CD4-positive, alpha-beta T cell treated with Interleukin-1 beta for 1 hour (primary cell): ENCODE data around the gene RPS6KA4.
A peak's percentile ranks its signal among the peaks of the same experiment; 100 is the strongest.
"Not testable (repeated sequence)": the region's sequence is repeated elsewhere in the genome, so short reads cannot be mapped to it uniquely, and the experiment has no call there.

ENCODE experiments used
- DNase-seq, 2 donors: peaks; one replicate each; pipeline ENCODE4 v3.0.0-alpha.2; 2020 to 2022

The RPS6KA4 gene

DNA sequence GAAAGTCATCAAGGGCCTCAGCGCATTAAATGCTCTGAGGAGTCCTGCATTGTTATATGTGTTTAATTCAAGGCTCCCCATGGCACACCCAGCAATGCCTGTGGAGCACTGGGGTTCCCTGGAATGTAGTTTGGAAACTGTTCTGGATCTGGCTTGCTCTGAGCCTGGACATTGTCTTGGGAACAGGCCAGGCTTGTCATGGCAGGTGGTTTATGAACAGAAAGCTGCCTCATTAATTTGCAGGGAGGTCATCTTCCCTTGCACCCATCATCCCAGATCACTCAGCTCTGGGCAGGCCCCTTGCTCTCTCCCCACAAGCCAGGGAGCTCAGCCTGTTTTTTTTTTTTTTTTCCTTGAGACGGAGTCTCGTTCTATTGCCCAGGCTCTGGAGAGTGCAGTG, 32.9 kb downstream of the RPS6KA4 start:
- no peak for DNase-seq

DNA sequence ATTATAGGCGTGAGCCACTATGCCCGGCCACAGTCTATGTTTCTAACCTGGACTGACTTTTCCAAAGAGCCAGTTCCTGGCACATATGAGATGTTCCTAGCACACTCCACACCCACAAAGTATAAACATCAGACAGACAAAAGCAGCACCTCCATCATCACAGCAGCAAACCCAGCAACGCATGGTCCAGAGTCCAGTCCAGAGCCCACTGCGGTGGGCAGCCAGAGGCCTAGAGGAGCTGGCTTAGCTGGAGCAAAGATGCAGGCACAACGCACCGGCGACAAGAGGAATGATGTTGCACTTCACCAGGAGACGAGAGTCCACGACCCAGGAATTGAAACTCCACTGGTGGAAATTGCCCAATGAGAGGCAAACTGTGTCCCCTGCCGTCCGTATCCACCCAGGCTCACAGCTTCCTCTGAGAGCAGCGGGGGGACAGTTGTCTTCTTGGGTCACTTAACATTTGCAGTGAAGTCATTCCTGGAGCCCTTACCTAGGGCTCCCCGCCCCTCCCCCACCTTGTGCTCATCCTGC, 36.6 kb downstream of the RPS6KA4 start:
- DNase-seq: peak in 1 of 2 donors; percentile 27

DNA sequence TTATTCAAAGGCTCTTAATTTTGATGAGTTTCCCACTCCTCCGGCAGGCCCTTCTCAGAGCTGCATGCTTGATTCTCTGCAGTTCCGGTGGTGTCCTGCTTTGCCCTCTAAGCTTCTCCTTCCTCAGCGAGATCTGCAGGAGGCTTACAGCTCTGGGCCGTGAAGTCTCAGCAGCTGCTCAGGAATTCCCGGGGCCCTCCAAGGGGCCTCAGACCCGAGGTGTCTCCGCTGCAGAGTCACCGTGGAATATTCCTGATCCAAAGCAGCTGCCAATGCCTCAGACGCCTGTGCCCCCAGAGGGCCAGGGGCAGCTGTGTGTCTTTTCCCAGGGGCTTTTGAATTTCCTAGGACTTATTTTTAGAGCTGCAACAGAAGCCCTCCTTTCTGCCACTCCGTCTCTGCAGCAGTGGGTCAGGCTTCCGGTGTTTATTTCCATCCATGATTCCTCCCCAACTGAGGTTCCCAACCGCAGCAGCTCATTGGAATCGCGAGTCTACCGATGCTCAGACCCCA, 37.2 kb downstream of the RPS6KA4 start:
- no peak for DNase-seq

DNA sequence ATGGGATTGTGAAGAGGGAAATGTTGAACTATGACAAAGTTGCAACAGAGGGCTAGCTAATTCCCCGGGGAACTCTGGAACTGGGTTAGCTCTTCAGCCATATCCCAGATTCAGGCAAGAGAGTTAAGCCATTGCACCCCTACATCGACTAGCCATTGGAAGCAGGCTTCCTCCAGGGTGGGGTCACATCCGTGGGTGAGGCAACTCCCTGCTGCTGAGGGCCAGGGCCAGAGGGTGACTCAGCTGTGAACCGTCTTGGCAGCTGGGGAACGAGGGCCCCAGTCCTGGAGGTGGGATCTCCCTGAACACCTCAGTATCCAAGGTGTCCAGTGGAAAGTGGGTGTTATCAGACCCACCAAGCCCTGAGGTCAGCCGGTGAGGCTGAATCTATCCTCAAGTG, 41.1 kb downstream of the RPS6KA4 start:
- DNase-seq: peak in 1 of 2 donors; percentile 51

DNA sequence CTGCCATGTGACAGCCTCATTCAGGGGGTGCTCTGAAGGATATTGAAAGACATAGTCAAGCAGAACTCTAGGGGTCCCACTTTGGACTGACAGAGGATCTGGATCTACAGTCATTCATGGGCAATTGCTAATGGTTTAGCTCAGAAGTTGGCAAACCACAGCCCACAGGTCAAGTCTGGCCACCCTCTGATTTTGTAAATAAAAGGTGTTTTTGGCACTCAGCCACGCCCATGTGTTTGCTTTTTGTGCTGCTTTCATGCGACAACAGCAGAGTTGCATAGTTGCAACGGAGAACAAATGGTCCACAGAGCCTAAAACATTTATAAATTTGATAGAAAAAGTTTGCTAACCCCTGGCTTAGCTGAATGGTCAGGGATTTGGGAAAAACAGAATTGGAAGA, 41.7 kb downstream of the RPS6KA4 start:
- DNase-seq: no peak

DNA sequence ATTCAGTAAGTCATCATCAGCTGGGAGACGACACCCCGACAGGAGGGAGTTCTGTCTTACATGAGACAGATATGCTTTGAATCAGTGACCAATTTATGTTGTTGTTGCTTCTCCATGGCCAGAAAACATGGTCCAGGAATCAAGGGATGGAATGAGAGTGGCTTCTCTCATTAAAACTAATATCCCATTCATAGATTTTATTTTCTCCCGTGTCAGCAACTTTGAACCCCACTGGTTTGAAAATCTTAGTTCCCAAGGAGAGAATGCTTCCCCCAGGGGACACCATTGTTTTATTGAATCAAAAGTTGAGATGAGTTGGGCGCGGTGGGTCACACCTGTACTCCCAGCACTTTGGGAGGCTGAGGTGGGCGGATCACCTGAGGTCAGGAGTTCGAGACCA, 42.8 kb downstream of the RPS6KA4 start:
- DNase-seq: no peak

DNA sequence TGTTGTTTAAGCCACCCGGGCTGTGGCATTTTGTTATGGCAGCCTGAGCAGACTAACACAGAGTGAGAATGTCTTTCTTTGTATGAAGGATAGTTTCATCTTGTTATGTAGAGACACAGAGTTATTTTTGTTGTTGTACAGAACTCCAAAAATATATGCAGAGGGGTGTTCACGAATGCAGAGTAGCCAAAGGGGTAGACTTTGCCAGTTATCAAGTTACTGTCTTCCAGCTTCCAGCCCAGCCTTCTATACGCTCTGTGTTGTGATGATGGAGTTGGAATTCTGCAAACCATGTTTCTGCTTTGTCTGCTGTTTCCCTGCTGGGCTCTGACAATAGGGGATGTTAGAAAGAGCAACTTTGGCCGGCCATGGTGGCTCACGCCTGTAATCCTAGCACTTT, 44.1 kb downstream of the RPS6KA4 start:
- DNase-seq: no peak

DNA sequence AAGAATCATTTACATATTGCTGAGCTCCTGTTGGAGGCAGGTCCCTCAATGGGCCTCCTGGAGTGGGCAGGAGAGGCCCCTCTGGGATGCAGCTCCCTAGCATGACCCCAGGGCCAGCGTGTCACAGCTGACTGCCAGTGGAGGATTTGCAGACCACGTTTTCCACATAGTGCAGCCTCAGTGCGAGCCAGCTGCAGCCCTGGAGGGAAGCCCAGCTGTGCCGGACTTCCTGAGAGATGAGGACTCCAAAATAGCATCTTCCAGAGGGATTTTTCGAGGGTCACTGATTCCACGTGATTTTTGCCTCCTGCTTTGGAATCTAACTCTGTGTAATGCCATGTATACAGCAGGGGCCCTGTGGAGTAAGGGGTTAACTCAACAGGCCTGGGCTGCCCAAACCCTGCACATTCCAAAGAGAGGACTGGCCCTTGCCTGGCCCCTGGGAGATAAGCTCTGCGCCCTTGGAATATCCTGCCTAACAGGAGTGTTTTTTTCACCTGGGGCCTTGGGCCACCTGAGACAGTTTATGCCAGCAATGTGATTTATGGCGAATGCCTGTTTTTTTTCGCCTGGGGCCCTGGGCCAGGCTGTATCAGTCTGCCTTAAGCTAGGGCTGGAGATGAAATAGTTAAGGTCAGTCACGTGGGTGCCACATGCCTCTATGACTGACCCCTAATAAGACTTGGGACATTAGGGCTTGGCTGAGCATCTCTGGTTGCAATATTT, 47.4 kb downstream of the RPS6KA4 start:
- no peak for DNase-seq

DNA sequence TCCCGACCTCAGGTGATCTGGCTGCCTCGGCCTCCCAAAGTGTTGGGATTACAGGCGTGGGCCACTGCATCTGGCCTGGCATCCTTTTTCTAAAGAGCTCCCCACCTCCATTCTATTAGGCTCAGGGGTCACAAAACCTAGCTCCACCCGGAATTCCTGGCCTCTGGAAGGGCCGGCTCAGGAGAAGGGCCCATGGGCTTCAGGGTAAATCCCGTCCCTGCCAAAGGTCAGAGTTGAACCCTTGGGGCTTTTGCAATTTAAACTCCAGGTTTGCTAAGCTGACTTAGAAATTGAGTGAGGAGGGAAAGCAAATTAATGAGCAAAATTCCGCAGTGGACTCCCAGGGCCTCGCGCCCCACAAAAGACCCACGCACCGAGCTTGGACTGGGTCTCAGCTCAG, 48.3 kb downstream of the RPS6KA4 start:
- DNase-seq: no peak

DNA sequence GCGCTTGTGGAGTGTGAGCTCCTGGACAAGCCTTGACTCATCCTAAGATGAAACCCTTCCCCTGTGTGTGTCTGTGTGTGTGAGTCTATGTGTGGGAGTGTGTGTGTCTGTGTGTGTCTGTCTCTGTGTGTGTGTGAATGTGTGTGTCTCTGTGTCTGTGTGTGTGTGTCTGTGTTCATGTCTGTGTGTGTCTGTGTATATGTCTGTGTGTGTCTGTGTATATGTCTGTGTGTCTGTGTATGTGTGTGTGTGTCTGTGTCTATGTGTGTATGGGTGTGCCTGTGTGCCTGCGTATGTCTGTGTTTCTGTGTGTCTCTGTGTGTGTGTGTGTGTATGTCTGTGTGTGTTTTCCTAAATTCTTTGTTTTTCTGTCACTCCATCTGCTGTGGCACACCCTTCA, 48.7 kb downstream of the RPS6KA4 start:
- DNase-seq: no peak

DNA sequence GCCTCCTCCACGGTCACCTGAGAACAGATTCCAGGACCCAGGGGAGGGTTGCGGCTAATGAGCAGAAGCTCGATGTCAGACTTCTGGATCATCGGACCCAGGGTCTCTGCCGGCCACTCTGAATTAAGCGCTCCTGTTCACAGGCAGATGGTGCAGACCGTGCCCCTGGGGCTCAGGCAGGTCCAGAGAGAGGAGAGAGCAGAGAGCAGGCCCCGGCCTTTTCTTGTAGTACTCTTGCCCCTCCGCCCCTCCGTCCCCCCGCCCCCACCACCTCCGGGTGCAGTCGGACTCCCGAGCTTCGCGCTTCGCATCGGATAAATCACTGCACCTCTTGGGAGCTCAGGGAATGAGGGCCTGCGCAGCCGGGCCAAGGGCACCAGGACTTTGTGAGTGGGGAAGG, 50.3 kb downstream of the RPS6KA4 start:
- DNase-seq: no peak

DNA sequence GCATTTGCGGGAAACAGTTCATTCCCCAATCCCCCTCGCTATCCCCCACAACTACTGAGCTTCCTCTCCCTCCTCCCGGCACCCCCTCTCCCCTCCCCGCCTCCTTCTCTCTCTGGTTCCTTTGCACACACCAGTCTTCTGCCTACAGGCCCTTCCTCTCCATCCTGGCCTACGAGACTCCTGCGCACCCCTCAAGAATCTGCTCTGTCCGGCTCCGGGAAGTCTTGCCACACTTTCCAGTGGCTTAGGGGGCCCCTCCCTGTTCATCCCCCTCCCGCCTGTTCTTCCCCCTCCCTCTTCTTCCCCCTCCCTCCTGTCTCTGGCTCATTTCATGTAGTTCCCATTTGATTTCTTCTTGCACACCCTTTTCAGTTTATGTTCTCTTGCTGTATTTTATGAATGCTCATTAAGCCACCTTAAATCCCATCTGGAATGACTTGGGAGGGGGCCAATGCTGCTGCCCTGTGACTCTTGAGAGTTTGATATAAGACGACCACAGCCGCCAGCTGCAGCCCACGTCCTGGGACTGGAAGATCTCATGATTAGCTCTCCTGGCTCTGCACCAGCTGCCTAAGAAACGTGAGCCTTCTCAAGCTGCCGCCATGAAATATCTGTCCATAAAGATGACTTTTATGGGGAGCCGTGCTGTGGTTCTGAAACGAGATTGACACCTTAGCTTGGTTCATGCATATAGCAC, 50.9 kb downstream of the RPS6KA4 start:
- DNase-seq: no peak

DNA sequence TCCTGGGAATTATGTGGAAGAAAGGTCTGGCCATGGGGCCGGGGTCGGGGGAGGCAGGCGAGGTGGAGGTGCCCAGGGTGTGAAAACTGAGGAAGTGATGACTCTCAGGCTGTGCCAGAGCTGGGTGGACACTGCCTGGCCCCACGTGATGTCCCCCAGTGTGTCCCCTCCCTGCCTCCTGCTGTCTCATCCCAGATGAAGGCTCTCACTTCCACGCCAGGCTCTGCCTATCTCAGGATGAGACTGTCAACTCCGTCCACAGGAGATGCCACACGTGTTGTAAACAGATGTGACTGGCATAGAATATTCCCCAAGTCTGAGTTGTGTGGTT, 51.4 kb downstream of the RPS6KA4 start:
- no peak for DNase-seq

DNA sequence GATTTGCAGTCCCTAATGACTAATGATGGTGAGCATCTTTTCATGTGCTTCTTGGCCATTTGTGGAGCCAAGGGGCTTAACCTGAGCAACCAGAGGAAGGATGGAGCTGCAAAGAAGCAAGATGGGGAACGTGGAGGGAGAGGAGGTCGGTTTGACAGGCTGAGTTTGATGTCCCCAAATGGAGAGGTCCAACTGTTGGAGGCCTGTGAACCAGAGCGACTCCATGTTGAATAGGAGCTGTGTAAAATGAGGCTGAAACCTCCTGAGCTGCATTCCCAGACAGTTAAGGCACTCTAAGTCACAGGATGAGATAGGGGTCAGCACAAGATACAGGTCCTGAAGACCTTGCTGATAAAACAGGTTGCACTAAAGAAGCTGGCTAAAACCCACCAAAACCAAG, 54.5 kb downstream of the RPS6KA4 start:
- DNase-seq: no peak

DNA sequence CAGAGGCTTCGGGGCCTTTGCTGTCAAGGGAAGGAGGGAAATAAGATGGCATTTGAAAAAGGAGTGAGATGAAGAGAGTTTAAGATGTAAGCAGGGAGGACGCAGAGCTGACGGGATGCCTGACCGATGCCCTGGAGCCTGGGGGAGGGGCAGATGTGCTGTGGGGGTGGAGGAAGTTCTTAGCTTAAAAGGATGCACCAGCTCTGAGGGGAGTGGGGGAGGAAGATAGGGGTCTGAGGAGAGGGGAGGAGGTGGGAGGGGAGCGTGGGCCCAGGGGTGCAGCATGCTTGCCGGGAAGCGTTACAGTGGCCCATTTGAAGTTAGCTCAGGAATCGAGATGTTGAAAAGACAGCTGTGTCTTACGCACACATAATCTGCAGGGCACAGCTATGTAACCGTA, 56.3 kb downstream of the RPS6KA4 start:
- DNase-seq: no peak

DNA sequence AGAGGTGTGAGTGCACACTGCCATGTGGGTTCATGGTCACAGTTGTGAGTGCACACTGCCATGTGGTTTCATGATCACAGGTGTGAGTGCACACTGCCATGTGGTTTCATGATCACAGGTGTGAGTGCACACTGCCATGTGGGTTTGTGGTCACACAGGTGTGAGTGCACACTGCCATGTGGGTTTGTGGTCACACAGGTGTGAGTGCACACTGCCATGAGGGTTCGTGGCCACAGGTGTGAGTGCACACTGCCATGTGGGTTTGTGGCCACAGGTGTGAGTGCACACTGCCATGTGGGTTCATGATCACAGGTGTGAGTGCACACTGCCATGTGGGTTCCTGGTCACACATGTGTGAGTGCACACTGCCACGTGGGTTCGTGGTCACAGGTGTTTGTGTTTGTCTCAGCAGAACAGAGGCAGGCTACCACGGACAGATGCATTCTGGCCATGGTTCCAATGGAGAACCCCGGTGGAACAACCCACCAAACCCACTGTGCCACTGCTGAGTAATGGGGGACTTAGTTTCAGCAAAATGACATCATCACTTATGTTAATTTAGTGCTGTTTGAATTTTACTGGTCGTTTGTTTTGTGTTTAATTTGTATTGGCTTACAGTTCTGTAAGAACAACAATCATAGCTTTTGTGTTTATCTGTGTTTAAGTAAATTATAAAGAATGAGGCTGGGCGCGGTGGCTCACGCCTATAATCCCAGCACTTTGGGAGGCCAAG, 57.2 kb downstream of the RPS6KA4 start:
- DNase-seq: peak; percentile 1 to 4

DNA sequence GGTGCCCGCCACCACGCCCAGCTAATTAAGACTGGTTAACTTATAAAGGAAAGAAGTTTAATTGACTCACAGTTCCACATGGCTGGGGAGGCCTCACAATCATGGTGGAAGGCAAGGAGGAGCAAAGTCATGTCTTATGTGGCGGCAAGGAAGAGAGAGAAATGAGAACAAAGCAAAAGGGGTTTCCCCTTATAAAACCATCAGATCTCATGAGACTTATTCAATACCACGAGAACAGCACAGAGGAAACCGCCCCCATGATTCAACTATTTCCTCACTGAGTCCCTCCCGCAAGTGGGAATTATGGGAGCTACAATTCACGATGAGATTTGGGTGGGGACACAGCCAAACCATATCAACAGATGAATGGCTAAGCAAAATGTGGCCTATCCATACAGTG, 59.3 kb downstream of the RPS6KA4 start:
- not testable (repeated sequence) for DNase-seq

DNA sequence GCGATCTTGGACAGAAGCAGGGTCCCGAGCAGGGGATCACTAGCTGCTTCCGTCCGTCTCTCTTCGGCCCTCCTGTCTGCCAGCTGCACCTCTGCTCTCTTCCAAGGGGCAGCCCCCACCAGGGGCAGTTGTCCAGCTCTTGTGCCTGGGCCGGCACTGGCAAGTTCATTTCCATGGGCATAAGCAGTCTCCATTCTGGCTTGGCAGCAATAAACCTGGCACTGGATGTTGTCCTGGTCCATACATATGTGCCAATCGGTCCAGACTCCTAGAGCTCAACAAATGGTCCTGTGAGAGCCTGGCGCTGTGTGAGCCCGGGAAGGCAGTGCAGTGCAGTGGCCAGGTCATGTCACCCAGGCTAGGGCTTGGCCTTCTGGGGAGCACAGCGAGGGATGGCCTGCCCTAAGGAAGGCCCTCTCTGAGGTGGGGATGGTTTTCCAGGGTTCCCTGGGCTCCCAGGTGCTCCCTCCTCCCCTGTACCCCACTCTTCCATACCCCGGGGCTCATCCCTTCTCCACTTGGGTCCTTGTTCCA, 60.4 kb downstream of the RPS6KA4 start:
- DNase-seq: no peak

DNA sequence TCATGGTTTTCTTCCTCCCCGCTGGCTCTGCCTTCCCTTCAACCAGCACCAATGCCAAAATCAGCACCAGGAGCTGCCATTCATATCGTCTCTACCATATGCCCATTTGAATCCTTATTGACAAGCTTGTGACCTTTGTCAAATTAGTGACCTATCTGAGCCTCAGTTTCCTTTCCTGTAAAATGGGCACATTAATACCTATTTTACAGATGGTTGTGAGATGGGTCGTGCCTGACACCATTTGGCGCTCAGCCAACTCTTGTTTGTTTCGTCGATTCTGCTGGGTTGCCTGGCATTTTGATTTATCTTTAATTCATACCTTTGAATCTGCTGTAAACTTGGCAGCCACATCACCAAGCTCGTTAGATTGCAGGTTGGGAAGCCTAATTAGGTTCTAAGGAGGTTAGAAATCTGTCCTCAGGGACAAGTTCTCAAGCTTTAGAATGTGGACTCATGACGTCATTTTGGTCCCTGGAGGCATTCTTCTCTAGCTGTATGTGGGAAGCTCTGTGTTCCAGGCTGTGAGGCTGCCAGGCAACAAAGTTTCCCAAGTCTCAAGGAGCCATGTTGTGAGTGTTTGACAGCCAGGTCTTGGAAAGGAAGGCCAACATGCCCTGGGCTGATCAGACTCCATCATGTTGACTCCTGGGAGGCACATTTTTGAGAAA, 61.0 kb downstream of the RPS6KA4 start:
- DNase-seq: no peak
